Stimulated activated effector memory CD8-positive, alpha-beta T cell treated with anti-CD3 and anti-CD28 coated beads, Interleukin-12 subunit alpha, Interleukin-12 subunit beta, amount 100 ng/mL, for 72 hours (primary cell): ENCODE measurements around the gene FYN.
"Not testable (repeated sequence)": the region's sequence is repeated elsewhere in the genome, so short reads cannot be mapped to it uniquely, and the experiment has no call there.

Experiments
- ATAC-seq: fragments of 150-1000 bp; cut with Tn5 transposase; 2 replicates; pipeline ENCODE4 v1.10.0; 2021
- DNase-seq, 2 donors: peaks; one replicate each; pipeline ENCODE4 v3.0.0; 2021 to 2022; ENCODE audit warnings: low spot score in 2 of 2
- H3K27ac Mint-ChIP-seq: one replicate; pipeline ENCODE4 v1.8.0; 2022; ENCODE audit warnings: mild to moderate bottlenecking, mixed read lengths
- H3K36me3 Mint-ChIP-seq: one replicate; pipeline ENCODE4 v1.8.0; 2022; ENCODE audit warnings: mild to moderate bottlenecking, mixed read lengths
- H3K4me1 Mint-ChIP-seq: one replicate; pipeline ENCODE4 v1.8.0; 2022; ENCODE audit warnings: mixed read lengths
- H3K4me3 Mint-ChIP-seq: one replicate; pipeline ENCODE4 v1.8.0; 2022; ENCODE audit warnings: mild to moderate bottlenecking, mixed read lengths
- H3K9me3 Mint-ChIP-seq: one replicate; pipeline ENCODE4 v1.8.0; 2022; ENCODE audit warnings: mixed read lengths

The FYN gene

GRCh38 chr6:111837007-111837406 is 36.2 kb downstream of the FYN start:
- peak overlapping the region; percentile 59 for H3K4me3 Mint-ChIP-seq
- H3K27ac Mint-ChIP-seq = peak overlapping the region; percentile 76
- ATAC-seq (no peak), DNase-seq (peak in 1 of 2 donors; percentile 45)
- peaks cover 76% of the 10 kb centered on the region for H3K36me3 Mint-ChIP-seq
- H3K9me3 Mint-ChIP-seq = no peaks in the 10 kb centered on the region
- peaks cover 41% of the 10 kb centered on the region for H3K4me1 Mint-ChIP-seq

GRCh38 chr6:111835807-111836206 is 37.4 kb downstream of the FYN start:
- Mint-ChIP-seq H3K27ac (no peak overlapping the region), H3K9me3 (no peaks in the 10 kb centered on the region), H3K4me1 (peaks cover 51% of the 10 kb centered on the region), H3K4me3 (peak overlapping the region; percentile 59), H3K36me3 (peaks cover 83% of the 10 kb centered on the region)
- peak in 1 of 2 donors; percentile 38 for DNase-seq
- ATAC-seq = no peak

GRCh38 chr6:111835398-111835797 is 37.9 kb downstream of the FYN start:
- Mint-ChIP-seq H3K36me3 (peaks cover 85% of the 10 kb centered on the region), H3K4me1 (peaks cover 55% of the 10 kb centered on the region), H3K4me3 (peak overlapping the region; percentile 59)
- not testable (repeated sequence) for H3K27ac Mint-ChIP-seq, H3K9me3 Mint-ChIP-seq, ATAC-seq
- DNase-seq = peak in 1 of 2 donors; percentile 40

- H3K27ac Mint-ChIP-seq = no peak overlapping the region
- DNase-seq (peak in 1 of 2 donors; percentile 52), ATAC-seq (no peak)
- peaks cover 65% of the 10 kb centered on the region for H3K4me1 Mint-ChIP-seq
- H3K4me3 Mint-ChIP-seq = peak overlapping the region; percentile 59
- no peaks in the 10 kb centered on the region for H3K9me3 Mint-ChIP-seq
- H3K36me3 Mint-ChIP-seq = peaks cover 85% of the 10 kb centered on the region
These were observed 38.9 kb downstream of the FYN start for GRCh38 chr6:111834356-111834755.

- DNase-seq (no peak), ATAC-seq (no peak)
- Mint-ChIP-seq H3K9me3 (no peaks in the 10 kb centered on the region), H3K4me1 (peaks cover 76% of the 10 kb centered on the region), H3K27ac (peak overlapping the region; percentile 32), H3K4me3 (peak overlapping the region; percentile 59), H3K36me3 (peaks cover 84% of the 10 kb centered on the region)
These were observed 40.3 kb downstream of the FYN start for GRCh38 chr6:111832833-111833418.

GRCh38 chr6:111831408-111831807 is 41.8 kb downstream of the FYN start:
- Mint-ChIP-seq H3K4me3 (no peak overlapping the region), H3K4me1 (peaks cover 90% of the 10 kb centered on the region), H3K36me3 (peaks cover 86% of the 10 kb centered on the region), H3K27ac (no peak overlapping the region), H3K9me3 (no peaks in the 10 kb centered on the region)
- no peak for DNase-seq
- ATAC-seq = no peak

- Mint-ChIP-seq H3K27ac (peak overlapping the region; percentile 79), H3K36me3 (peaks cover 77% of the 10 kb centered on the region), H3K4me3 (peak overlapping the region; percentile 9), H3K4me1 (peaks cover 92% of the 10 kb centered on the region), H3K9me3 (no peaks in the 10 kb centered on the region)
- ATAC-seq = no peak
- DNase-seq = no peak
These were observed 43.3 kb downstream of the FYN start for GRCh38 chr6:111829998-111830397.

- peak overlapping the region; percentile 79 for H3K27ac Mint-ChIP-seq
- H3K4me3 Mint-ChIP-seq = peak overlapping the region; percentile 9
- peaks cover 92% of the 10 kb centered on the region for H3K4me1 Mint-ChIP-seq
- ATAC-seq (no peak), DNase-seq (peak in 1 of 2 donors; percentile 49)
- no peaks in the 10 kb centered on the region for H3K9me3 Mint-ChIP-seq
- H3K36me3 Mint-ChIP-seq = peaks cover 73% of the 10 kb centered on the region
These were observed 43.7 kb downstream of the FYN start for GRCh38 chr6:111829581-111829980.

- peaks cover 65% of the 10 kb centered on the region for H3K36me3 Mint-ChIP-seq
- no peak for DNase-seq
- no peak overlapping the region for H3K27ac Mint-ChIP-seq
- no peaks in the 10 kb centered on the region for H3K9me3 Mint-ChIP-seq
- H3K4me3 Mint-ChIP-seq = no peak overlapping the region
- no peak for ATAC-seq
- peaks cover 92% of the 10 kb centered on the region for H3K4me1 Mint-ChIP-seq
These were observed 44.4 kb downstream of the FYN start for GRCh38 chr6:111828809-111829208.

- peaks cover 48% of the 10 kb centered on the region for H3K36me3 Mint-ChIP-seq
- peak overlapping the region; percentile 19 for H3K4me3 Mint-ChIP-seq
- peaks cover 84% of the 10 kb centered on the region for H3K4me1 Mint-ChIP-seq
- no peaks in the 10 kb centered on the region for H3K9me3 Mint-ChIP-seq
- DNase-seq (peak in 1 of 2 donors; percentile 47), ATAC-seq (peak; percentile 17)
- peak overlapping the region; percentile 32 for H3K27ac Mint-ChIP-seq
These were observed 47.7 kb downstream of the FYN start for GRCh38 chr6:111825439-111826086.

GRCh38 chr6:111824608-111825337 is 48.5 kb downstream of the FYN start:
- peak overlapping the region; percentile 32 for H3K27ac Mint-ChIP-seq
- peaks cover 44% of the 10 kb centered on the region for H3K36me3 Mint-ChIP-seq
- peaks cover 77% of the 10 kb centered on the region for H3K4me1 Mint-ChIP-seq
- H3K9me3 Mint-ChIP-seq = no peaks in the 10 kb centered on the region
- DNase-seq = peak in 1 of 2 donors; percentile 47
- peak; percentile 90 for ATAC-seq
- H3K4me3 Mint-ChIP-seq = peak overlapping the region; percentile 19

- no peaks in the 10 kb centered on the region for H3K9me3 Mint-ChIP-seq
- DNase-seq (no peak), ATAC-seq (peak; percentile 81)
- peaks cover 45% of the 10 kb centered on the region for H3K36me3 Mint-ChIP-seq
- H3K27ac Mint-ChIP-seq = peak overlapping the region; percentile 72
- H3K4me1 Mint-ChIP-seq = peaks cover 77% of the 10 kb centered on the region
- H3K4me3 Mint-ChIP-seq = peak overlapping the region; percentile 19
These were observed 49.2 kb downstream of the FYN start for GRCh38 chr6:111823831-111824607.

GRCh38 chr6:111823012-111823411 is 50.2 kb downstream of the FYN start:
- Mint-ChIP-seq H3K4me3 (peak overlapping the region; percentile 19), H3K4me1 (peaks cover 80% of the 10 kb centered on the region), H3K9me3 (no peaks in the 10 kb centered on the region), H3K36me3 (peaks cover 45% of the 10 kb centered on the region), H3K27ac (peak overlapping the region; percentile 72)
- DNase-seq (peak in 1 of 2 donors; percentile 45), ATAC-seq (no peak)

GRCh38 chr6:111819458-111819857 is 53.8 kb downstream of the FYN start:
- no peak for ATAC-seq
- Mint-ChIP-seq H3K4me1 (peaks cover 61% of the 10 kb centered on the region), H3K27ac (peak overlapping the region; percentile 27), H3K4me3 (peak overlapping the region; percentile 41), H3K36me3 (peaks cover 48% of the 10 kb centered on the region), H3K9me3 (no peaks in the 10 kb centered on the region)
- no peak for DNase-seq
